H4 (cell line): ENCODE results near the gene NDFIP2. TPM values are rescaled to one million over a fixed set of nuclear protein-coding genes. Genes with fewer than 3 reads are reported as not detected.
"Not testable (repeated sequence)": the region's sequence is repeated elsewhere in the genome, so short reads cannot be mapped to it uniquely, and the experiment has no call there.

ENCODE experiments used
- DNase-seq: peaks from one replicate; pipeline ENCODE4 v3.0.0-alpha.2; 2015; ENCODE audit warnings: low spot score
- total RNA-seq: library from RNA; depleted of rRNA; stranded (reverse); fragments of >200 nt; shearing (Covaris generic); gene quantifications from 2 replicates; pipeline ENCODE4 v1.2.3, GENCODE V29; 2014

NDFIP2 gene
- total RNA-seq, 1 experiment from 2014 or later, result 28.4 TPM

GRCh38 chr13:79534596-79534995 is 53.6 kb downstream of the NDFIP2 start:
- no peak for DNase-seq

GRCh38 chr13:79538757-79539156 is 57.8 kb downstream of the NDFIP2 start:
- DNase-seq, result no peak

- DNase-seq, result no peak
Measured at GRCh38 chr13:79540504-79540903, 59.5 kb downstream of the NDFIP2 start.

GRCh38 chr13:79541426-79542049 is 60.6 kb downstream of the NDFIP2 start:
- peak; percentile 14 for DNase-seq

GRCh38 chr13:79543883-79544282 is 62.9 kb downstream of the NDFIP2 start:
- no peak for DNase-seq

GRCh38 chr13:79547211-79548195 is 66.5 kb downstream of the NDFIP2 start:
- no peak for DNase-seq

GRCh38 chr13:79548902-79549301 is 67.9 kb downstream of the NDFIP2 start:
- no peak for DNase-seq

GRCh38 chr13:79549355-79550106 is 68.6 kb downstream of the NDFIP2 start:
- peak; percentile 5 for DNase-seq

- no peak for DNase-seq
Measured at GRCh38 chr13:79557666-79558065, 76.7 kb downstream of the NDFIP2 start.

GRCh38 chr13:79560954-79561353 is 80.0 kb downstream of the NDFIP2 start:
- DNase-seq, result no peak

- no peak for DNase-seq
Measured at GRCh38 chr13:79562557-79562956, 81.6 kb downstream of the NDFIP2 start.

GRCh38 chr13:79566118-79566517 is 85.2 kb downstream of the NDFIP2 start:
- DNase-seq, result no peak

- no peak for DNase-seq
Measured at GRCh38 chr13:79571147-79571546, 90.2 kb downstream of the NDFIP2 start.

- DNase-seq, result not testable (repeated sequence)
Measured at GRCh38 chr13:79573892-79574291, 92.9 kb downstream of the NDFIP2 start.

GRCh38 chr13:79581870-79582315 is 100.9 kb downstream of the NDFIP2 start:
- peak; percentile 69 for DNase-seq

- no peak for DNase-seq
Measured at GRCh38 chr13:79582896-79583295, 101.9 kb downstream of the NDFIP2 start.

GRCh38 chr13:79585033-79585432 is 104.1 kb downstream of the NDFIP2 start:
- DNase-seq, result no peak

- DNase-seq, result peak; percentile 4
Measured at GRCh38 chr13:79589603-79590393, 108.8 kb downstream of the NDFIP2 start.

- DNase-seq, result no peak
Measured at GRCh38 chr13:79590394-79590676, 109.4 kb downstream of the NDFIP2 start.

GRCh38 chr13:79591493-79591892 is 110.5 kb downstream of the NDFIP2 start:
- DNase-seq, result no peak

- DNase-seq, result no peak
Measured at GRCh38 chr13:79593121-79593520, 112.2 kb downstream of the NDFIP2 start.
